ENCODE measurements around the gene RPL29. TPM values are rescaled to one million over a fixed set of nuclear protein-coding genes. Genes with fewer than 3 reads are reported as not detected.
A peak's percentile ranks its signal among the peaks of the same experiment; 100 is the strongest.
"Not testable (repeated sequence)": the region's sequence is repeated elsewhere in the genome, so short reads cannot be mapped to it uniquely, and the experiment has no call there.

RPL29 gene
- total RNA-seq, 1 donor from 2014 or later = 1,471 TPM

DNA sequence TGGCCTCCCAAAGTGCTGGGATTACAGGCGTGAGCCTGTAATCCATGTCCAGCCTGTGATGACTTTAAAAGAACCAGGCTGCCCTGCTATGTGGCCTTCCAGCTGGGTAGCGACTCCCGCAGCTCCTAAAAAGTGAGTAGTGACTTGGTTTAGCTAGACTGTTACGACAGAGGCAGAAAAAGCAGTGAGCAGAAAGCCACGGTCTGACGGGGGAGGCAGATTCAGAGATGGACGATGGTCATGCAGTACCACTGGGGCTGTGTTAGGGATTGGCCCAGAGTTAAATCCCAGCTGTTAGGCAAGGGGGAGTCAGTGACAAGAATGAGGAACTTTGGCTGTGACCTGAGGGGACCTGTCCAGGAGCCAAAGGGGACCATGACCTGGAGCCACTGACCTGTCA is 3.1 kb upstream of the RPL29 start:
- Mint-ChIP-seq H3K4me3 (no peak overlapping the region), H3K9me3 (no peaks in the 10 kb centered on the region), H3K4me1 (peaks cover 47% of the 10 kb centered on the region), H3K27ac (ENCODE audit: unreplicated experiment) (no peak overlapping the region), H3K36me3 (ENCODE audit: low read depth) (peaks cover 18% of the 10 kb centered on the region), H3K27me3 (ENCODE audit: low read depth) (peaks cover 30% of the 10 kb centered on the region)
- TF ChIP-seq, protein P1, sequence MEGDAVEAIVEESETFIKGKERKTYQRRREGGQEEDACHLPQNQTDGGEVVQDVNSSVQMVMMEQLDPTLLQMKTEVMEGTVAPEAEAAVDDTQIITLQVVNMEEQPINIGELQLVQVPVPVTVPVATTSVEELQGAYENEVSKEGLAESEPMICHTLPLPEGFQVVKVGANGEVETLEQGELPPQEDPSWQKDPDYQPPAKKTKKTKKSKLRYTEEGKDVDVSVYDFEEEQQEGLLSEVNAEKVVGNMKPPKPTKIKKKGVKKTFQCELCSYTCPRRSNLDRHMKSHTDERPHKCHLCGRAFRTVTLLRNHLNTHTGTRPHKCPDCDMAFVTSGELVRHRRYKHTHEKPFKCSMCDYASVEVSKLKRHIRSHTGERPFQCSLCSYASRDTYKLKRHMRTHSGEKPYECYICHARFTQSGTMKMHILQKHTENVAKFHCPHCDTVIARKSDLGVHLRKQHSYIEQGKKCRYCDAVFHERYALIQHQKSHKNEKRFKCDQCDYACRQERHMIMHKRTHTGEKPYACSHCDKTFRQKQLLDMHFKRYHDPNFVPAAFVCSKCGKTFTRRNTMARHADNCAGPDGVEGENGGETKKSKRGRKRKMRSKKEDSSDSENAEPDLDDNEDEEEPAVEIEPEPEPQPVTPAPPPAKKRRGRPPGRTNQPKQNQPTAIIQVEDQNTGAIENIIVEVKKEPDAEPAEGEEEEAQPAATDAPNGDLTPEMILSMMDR (conservative IDR thresholded peaks at IDR 0.05) = no peak
- DNase-seq (ENCODE audit: low read depth, low spot score) = no peak

GRCh38 chr3:51997935-51998596 is 2.4 kb upstream of the RPL29 start:
- peak overlapping the region; percentile 59 for H3K4me3 Mint-ChIP-seq
- TF ChIP-seq, protein P1 (conservative IDR thresholded peaks at IDR 0.05) = no peak
- H3K9me3 Mint-ChIP-seq = no peaks in the 10 kb centered on the region
- peaks cover 22% of the 10 kb centered on the region for H3K36me3 Mint-ChIP-seq (ENCODE audit: low read depth)
- no peak for DNase-seq (ENCODE audit: low read depth, low spot score)
- H3K27me3 Mint-ChIP-seq (ENCODE audit: low read depth) = peaks cover 30% of the 10 kb centered on the region
- H3K4me1 Mint-ChIP-seq = peaks cover 40% of the 10 kb centered on the region
- no peak overlapping the region for H3K27ac Mint-ChIP-seq (ENCODE audit: unreplicated experiment)

DNA sequence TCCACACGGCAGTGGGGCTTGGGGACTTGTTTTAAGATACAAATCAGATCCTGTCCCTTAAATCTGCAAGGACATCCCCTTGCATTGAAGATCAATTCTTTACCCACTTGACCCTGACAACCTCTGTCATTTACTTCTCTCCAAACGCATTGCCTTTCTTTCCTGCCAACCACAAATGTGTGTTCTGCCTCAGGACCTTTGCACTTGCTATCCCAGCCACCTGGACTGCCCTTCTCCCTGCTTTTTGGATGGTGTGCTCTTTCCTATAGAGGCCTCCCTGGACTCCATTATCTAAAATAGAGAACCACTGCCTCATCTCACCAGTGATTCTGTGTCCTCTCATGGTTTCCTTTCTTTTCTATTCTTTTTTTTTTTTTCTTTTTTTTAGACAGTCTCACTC is 1.5 kb upstream of the RPL29 start:
- Mint-ChIP-seq H3K36me3 (ENCODE audit: low read depth) (peaks cover 29% of the 10 kb centered on the region), H3K4me3 (peak overlapping the region; percentile 80)
- TF ChIP-seq, protein P1 (conservative IDR thresholded peaks at IDR 0.05) = no peak

GRCh38 chr3:51994530-51994929 is 1.2 kb downstream of the RPL29 start:
- Mint-ChIP-seq H3K9me3 (peaks cover 2% of the 10 kb centered on the region), H3K4me3 (peak overlapping the region; percentile 100), H3K4me1 (peaks cover 42% of the 10 kb centered on the region)

More for the DNA sequence above, 1.5 kb upstream of the RPL29 start:
- peaks cover 37% of the 10 kb centered on the region for H3K4me1 Mint-ChIP-seq
- no peaks in the 10 kb centered on the region for H3K9me3 Mint-ChIP-seq
- H3K27me3 Mint-ChIP-seq (ENCODE audit: low read depth) = peaks cover 30% of the 10 kb centered on the region
- no peak overlapping the region for H3K27ac Mint-ChIP-seq (ENCODE audit: unreplicated experiment)
- DNase-seq (ENCODE audit: low read depth, low spot score) = no peak

DNA sequence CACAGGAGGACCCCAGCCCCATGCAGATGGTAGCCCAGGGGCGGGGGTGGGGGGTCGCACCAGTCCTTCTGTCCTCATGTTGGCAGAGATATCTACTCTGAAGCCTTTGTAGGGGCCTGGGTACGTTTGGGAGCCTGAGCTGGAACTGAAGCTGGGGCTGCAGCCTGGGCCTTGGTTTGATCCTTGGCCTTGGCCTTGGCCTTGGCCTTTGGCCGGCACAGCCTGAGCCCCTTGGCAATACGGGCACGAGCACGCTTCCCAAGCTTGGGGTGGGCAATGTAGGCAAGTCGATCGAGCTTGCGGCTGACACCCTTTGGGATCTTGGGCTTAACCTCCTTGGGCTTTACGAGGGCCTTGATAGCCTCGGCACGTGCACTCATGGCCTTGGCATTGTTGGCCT is 2.0 kb downstream of the RPL29 start:
- not testable (repeated sequence) for H3K9me3 Mint-ChIP-seq; DNase-seq (ENCODE audit: low read depth, low spot score)
- Mint-ChIP-seq H3K27ac (ENCODE audit: unreplicated experiment) (peak overlapping the region; percentile 67), H3K36me3 (ENCODE audit: low read depth) (peaks cover 36% of the 10 kb centered on the region), H3K27me3 (ENCODE audit: low read depth) (peaks cover 29% of the 10 kb centered on the region), H3K4me3 (peak overlapping the region; percentile 100), H3K4me1 (peaks cover 50% of the 10 kb centered on the region)

More at GRCh38 chr3:51994530-51994929, 1.2 kb downstream of the RPL29 start:
- TF ChIP-seq, protein P1 (conservative IDR thresholded peaks at IDR 0.05) = no peak
- peaks cover 36% of the 10 kb centered on the region for H3K36me3 Mint-ChIP-seq (ENCODE audit: low read depth)
- DNase-seq (ENCODE audit: low read depth, low spot score) = no peak
- peak overlapping the region; percentile 94 for H3K27ac Mint-ChIP-seq (ENCODE audit: unreplicated experiment)
- H3K27me3 Mint-ChIP-seq (ENCODE audit: low read depth) = peaks cover 25% of the 10 kb centered on the region

DNA sequence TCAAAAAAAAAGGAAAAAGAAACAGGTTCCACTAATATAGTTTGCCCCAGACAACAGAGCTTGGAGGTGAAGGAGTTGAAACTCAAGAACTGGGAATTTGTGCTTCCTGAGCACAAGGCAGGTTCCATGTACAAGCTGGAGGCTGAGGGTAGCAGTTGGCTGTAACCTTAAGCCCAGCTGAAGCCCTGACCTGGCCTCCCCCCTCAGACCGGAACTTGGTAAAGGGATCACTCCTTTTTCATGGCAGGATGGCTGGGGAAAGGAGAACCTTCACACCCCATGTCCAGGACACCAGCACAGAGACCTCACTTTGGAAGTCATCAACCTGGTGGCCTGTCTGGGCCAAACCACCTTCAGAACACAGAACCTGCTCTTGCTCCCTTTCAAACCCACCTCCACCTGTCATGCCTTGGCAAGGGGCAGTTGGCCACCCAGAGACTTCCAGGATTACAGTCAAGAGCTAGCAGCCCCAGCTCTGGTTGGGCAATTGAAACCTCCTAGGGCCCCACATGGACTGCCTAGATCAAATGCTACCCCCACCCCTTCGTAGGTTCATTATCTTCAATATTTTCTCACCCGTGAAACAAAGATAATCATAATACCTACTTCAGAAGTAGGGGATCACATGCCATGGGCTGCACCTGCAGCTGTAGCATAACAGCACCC is 3.5 kb downstream of the RPL29 start:
- no peak for DNase-seq (ENCODE audit: low read depth, low spot score)

DNA sequence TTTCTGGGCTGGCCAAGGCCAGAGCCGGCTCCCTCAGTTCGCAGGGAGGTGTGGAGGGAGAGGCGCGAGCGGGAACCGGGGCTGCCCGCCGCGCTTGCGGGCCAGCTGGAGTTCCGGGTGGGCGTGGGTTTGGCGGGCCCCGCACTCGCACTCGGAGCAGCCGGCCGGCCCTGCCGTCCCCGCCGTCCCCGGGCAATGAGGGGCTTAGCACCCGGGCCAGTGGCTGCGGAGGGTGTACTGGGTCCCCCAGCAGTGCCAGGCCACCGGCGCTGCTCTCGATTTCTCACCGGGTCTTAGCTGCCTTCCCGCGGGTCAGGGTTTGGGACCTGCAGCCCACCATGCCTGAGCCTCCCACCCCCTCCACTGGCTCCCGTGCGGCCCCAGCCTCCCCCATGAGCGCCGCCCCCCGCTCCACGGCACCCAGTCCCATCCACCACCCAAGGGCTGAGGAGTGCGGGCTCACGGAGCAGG is 5.2 kb downstream of the RPL29 start:
- not testable (repeated sequence) for H3K4me3 Mint-ChIP-seq; H3K27ac Mint-ChIP-seq (ENCODE audit: unreplicated experiment); H3K9me3 Mint-ChIP-seq; DNase-seq (ENCODE audit: low read depth, low spot score)
- peaks cover 42% of the 10 kb centered on the region for H3K4me1 Mint-ChIP-seq
- H3K27me3 Mint-ChIP-seq (ENCODE audit: low read depth) = peaks cover 14% of the 10 kb centered on the region
- H3K36me3 Mint-ChIP-seq (ENCODE audit: low read depth) = peaks cover 37% of the 10 kb centered on the region

More for the DNA sequence above, 3.5 kb downstream of the RPL29 start:
- Mint-ChIP-seq H3K36me3 (ENCODE audit: low read depth) (peaks cover 38% of the 10 kb centered on the region), H3K4me3 (peak overlapping the region; percentile 100), H3K9me3 (peaks cover 2% of the 10 kb centered on the region), H3K4me1 (peaks cover 53% of the 10 kb centered on the region), H3K27ac (ENCODE audit: unreplicated experiment) (no peak overlapping the region), H3K27me3 (ENCODE audit: low read depth) (peaks cover 21% of the 10 kb centered on the region)
- TF ChIP-seq, protein P1 (conservative IDR thresholded peaks at IDR 0.05) = no peak

Data from neural crest cell (in vitro differentiated cells).